ENCODE measurements around the gene AOAH.

The AOAH gene

DNA sequence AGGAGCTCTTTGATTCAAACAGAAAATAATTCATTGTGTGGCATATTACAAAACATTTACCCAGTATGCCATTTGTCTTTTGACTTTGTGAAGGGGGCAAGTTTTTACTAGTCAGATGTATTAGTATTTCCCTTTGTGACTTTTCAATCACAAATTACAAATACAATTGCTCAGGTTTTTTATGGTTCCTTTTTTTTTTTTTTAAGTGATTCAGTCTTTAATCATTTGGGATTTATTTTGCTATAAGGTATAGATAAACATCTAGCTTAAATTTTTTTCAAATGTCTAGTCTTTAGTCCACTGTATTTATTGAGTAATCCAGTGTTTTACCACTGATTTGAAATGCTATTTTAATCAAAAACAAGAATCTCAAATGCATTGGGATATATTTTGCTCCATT lies 75.9 kb downstream of the AOAH start:
- Histone ChIP-seq H3K9me3 (ENCODE audit: control insufficient read depth, insufficient read depth, low read length) (no peaks in the 10 kb centered on the region), H4K20me1 (ENCODE audit: control insufficient read depth, insufficient read depth, low read depth, low read length) (no peaks in the 10 kb centered on the region), H3K36me3 (ENCODE audit: control insufficient read depth, low read length) (no peaks in the 10 kb centered on the region), H3K79me2 (ENCODE audit: control insufficient read depth, low read length) (no peaks in the 10 kb centered on the region), H3F3A (ENCODE audit: control insufficient read depth, insufficient read depth) (no peaks in the 10 kb centered on the region), H3K4me3 (ENCODE audit: low read length) (no peak overlapping the region), H3K9me2 (replicated peaks; ENCODE audit: control insufficient read depth, low read length) (no peaks in the 10 kb centered on the region), H3K27me3 (ENCODE audit: control insufficient read depth, low read length) (peaks cover 10% of the 10 kb centered on the region), H3K27ac (ENCODE audit: low read depth, low read length) (no peak overlapping the region), H3K4me1 (ENCODE audit: control insufficient read depth, low read length) (no peaks in the 10 kb centered on the region), H3K4me2 (ENCODE audit: low read length) (no peak overlapping the region)
- TF ChIP-seq EZH2phosphoT487 (IDR thresholded peaks at IDR 0.05; ENCODE audit: borderline replicate concordance, low read length), result no peak
- TF ChIP-seq, protein P1, sequence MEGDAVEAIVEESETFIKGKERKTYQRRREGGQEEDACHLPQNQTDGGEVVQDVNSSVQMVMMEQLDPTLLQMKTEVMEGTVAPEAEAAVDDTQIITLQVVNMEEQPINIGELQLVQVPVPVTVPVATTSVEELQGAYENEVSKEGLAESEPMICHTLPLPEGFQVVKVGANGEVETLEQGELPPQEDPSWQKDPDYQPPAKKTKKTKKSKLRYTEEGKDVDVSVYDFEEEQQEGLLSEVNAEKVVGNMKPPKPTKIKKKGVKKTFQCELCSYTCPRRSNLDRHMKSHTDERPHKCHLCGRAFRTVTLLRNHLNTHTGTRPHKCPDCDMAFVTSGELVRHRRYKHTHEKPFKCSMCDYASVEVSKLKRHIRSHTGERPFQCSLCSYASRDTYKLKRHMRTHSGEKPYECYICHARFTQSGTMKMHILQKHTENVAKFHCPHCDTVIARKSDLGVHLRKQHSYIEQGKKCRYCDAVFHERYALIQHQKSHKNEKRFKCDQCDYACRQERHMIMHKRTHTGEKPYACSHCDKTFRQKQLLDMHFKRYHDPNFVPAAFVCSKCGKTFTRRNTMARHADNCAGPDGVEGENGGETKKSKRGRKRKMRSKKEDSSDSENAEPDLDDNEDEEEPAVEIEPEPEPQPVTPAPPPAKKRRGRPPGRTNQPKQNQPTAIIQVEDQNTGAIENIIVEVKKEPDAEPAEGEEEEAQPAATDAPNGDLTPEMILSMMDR (IDR thresholded peaks at IDR 0.05; ENCODE audit: low read depth, low read length, poor library complexity, severe bottlenecking), result no peak

DNA sequence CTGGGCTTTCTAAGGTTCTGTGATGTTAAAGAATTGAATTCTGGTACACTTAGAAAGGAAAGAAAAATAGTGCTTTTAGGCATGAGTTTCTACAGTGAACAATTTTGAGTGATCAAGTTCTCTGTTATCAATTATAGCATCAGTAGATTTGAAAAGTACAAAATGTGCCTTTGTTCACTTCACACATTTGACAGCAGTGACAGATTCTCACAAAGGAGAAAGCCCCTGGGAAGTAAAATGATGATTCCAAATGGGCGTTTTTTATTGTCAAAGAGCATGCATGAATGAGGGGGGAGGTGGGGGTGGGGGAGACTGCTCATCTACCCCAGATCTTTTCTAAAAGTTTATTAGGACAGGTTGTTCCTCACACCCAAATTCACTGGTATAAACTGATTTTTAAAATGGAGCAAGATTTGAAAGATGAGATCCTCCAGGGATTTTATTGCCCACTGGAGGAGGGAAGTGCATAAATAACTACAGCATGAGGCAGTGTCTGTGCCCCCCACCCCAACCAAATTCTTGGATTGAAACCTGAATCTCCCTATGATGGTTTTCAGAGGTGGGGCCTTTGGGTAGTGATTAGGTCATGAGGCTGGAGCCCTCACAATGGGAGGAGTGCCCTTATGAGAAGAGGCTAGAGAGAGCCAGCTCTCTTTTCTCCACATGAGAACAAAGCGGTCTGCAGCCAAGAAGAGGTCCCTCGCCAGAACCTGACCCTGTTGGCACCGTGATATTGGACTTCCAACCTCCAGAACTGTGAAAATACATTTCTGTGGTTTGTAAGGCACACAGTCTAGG lies 79.5 kb downstream of the AOAH start:
- no peaks in the 10 kb centered on the region for H3K79me2 ChIP-seq (ENCODE audit: control insufficient read depth, low read length)
- no peak overlapping the region for H3K4me3 ChIP-seq (ENCODE audit: low read length)
- no peaks in the 10 kb centered on the region for H3F3A ChIP-seq (ENCODE audit: control insufficient read depth, insufficient read depth)
- no peaks in the 10 kb centered on the region for H3K36me3 ChIP-seq (ENCODE audit: control insufficient read depth, low read length)
- H3K27ac ChIP-seq (ENCODE audit: low read depth, low read length), result no peak overlapping the region
- no peaks in the 10 kb centered on the region for H3K9me3 ChIP-seq (ENCODE audit: control insufficient read depth, insufficient read depth, low read length)
- peaks cover under 1% of the 10 kb centered on the region for H3K27me3 ChIP-seq (ENCODE audit: control insufficient read depth, low read length)
- no peaks in the 10 kb centered on the region for H4K20me1 ChIP-seq (ENCODE audit: control insufficient read depth, insufficient read depth, low read depth, low read length)
- H3K9me2 ChIP-seq (replicated peaks; ENCODE audit: control insufficient read depth, low read length), result no peaks in the 10 kb centered on the region
- TF ChIP-seq EZH2phosphoT487 (IDR thresholded peaks at IDR 0.05; ENCODE audit: borderline replicate concordance, low read length), result no peak
- TF ChIP-seq, protein P1 (IDR thresholded peaks at IDR 0.05; ENCODE audit: low read depth, low read length, poor library complexity, severe bottlenecking), result no peak
- no peaks in the 10 kb centered on the region for H3K4me1 ChIP-seq (ENCODE audit: control insufficient read depth, low read length)
- H3K4me2 ChIP-seq (ENCODE audit: low read length), result no peak overlapping the region

DNA sequence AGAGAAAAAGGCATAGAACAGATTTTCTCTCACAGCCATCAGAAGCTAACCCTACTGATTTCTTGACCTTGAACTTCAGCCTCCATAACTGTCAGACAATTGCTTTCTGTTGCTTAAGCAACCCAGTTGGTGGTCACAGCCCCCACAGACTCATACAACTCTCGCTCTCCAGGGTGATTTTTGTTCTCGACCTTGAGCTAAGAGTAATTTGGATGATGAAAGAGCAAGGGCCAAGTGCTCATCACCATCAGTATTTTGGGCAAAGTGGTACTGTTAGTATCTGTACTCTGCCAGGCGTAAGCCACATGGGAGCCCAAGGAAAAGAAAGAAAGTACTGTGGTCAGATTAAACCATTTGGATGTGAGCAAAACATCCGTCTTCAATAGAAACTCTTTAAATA lies 81.9 kb downstream of the AOAH start:
- Histone ChIP-seq H3K9me2 (replicated peaks; ENCODE audit: control insufficient read depth, low read length) (no peaks in the 10 kb centered on the region), H3K4me1 (ENCODE audit: control insufficient read depth, low read length) (no peaks in the 10 kb centered on the region), H3F3A (ENCODE audit: control insufficient read depth, insufficient read depth) (no peaks in the 10 kb centered on the region), H3K27me3 (ENCODE audit: control insufficient read depth, low read length) (peaks cover 9% of the 10 kb centered on the region), H3K36me3 (ENCODE audit: control insufficient read depth, low read length) (no peaks in the 10 kb centered on the region), H4K20me1 (ENCODE audit: control insufficient read depth, insufficient read depth, low read depth, low read length) (no peaks in the 10 kb centered on the region), H3K79me2 (ENCODE audit: control insufficient read depth, low read length) (no peaks in the 10 kb centered on the region), H3K9me3 (ENCODE audit: control insufficient read depth, insufficient read depth, low read length) (no peaks in the 10 kb centered on the region), H3K4me2 (ENCODE audit: low read length) (no peak overlapping the region), H3K4me3 (ENCODE audit: low read length) (no peak overlapping the region), H3K27ac (ENCODE audit: low read depth, low read length) (no peak overlapping the region)
- TF ChIP-seq EZH2phosphoT487 (IDR thresholded peaks at IDR 0.05; ENCODE audit: borderline replicate concordance, low read length), result no peak

DNA sequence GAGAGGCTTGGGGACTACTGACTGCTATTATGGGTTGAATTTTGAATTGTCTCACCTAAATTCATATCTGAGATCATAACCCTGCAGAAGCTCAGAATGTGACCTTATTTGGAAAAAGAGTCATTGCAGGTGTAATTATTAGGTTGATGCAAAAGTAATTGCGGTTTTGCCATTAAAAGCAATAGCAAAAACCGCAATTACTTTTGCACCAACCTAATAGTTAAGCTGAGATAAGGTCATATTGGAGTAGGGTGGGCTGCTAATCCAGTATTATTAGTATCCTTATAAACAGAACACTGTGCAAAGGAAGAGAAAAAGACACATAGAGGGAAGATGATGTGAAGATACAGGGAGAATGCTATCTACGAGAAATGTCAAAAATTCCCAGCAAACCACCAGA lies 82.3 kb downstream of the AOAH start:
- Histone ChIP-seq H3K79me2 (ENCODE audit: control insufficient read depth, low read length) (no peaks in the 10 kb centered on the region), H4K20me1 (ENCODE audit: control insufficient read depth, insufficient read depth, low read depth, low read length) (no peaks in the 10 kb centered on the region), H3K36me3 (ENCODE audit: control insufficient read depth, low read length) (no peaks in the 10 kb centered on the region), H3K4me3 (ENCODE audit: low read length) (no peak overlapping the region), H3K9me3 (ENCODE audit: control insufficient read depth, insufficient read depth, low read length) (no peaks in the 10 kb centered on the region), H3K9me2 (replicated peaks; ENCODE audit: control insufficient read depth, low read length) (no peaks in the 10 kb centered on the region), H3K27ac (ENCODE audit: low read depth, low read length) (no peak overlapping the region), H3K27me3 (ENCODE audit: control insufficient read depth, low read length) (peaks cover 9% of the 10 kb centered on the region), H3K4me2 (ENCODE audit: low read length) (no peak overlapping the region), H3F3A (ENCODE audit: control insufficient read depth, insufficient read depth) (no peaks in the 10 kb centered on the region), H3K4me1 (ENCODE audit: control insufficient read depth, low read length) (no peaks in the 10 kb centered on the region)
- TF ChIP-seq EZH2phosphoT487 (IDR thresholded peaks at IDR 0.05; ENCODE audit: borderline replicate concordance, low read length), result no peak
- TF ChIP-seq, protein P1 (IDR thresholded peaks at IDR 0.05; ENCODE audit: low read depth, low read length, poor library complexity, severe bottlenecking), result no peak

Data from DOHH2 (cell line).